Progenitor cell of endocrine pancreas (in vitro differentiated cells): ENCODE results near the gene TPCN1. TPM values are rescaled to one million over a fixed set of nuclear protein-coding genes. Genes with fewer than 3 reads are reported as not detected.

Experiments used
- DNase-seq: peaks from one replicate; pipeline ENCODE4 v3.0.0; 2021; ENCODE audit warnings: low spot score; ENCODE audit not compliant: unreplicated experiment
- H3K27ac Mint-ChIP-seq: 2 replicates; pipeline ENCODE4 v1.8.0; 2021; ENCODE audit warnings: mild to moderate bottlenecking, moderate library complexity, mixed read lengths
- H3K27me3 Mint-ChIP-seq: 2 replicates; pipeline ENCODE4 v1.8.0; 2021; ENCODE audit warnings: mixed read lengths
- H3K36me3 Mint-ChIP-seq: 2 replicates; pipeline ENCODE4 v1.8.0; 2022; ENCODE audit warnings: mixed read lengths; ENCODE audit not compliant: insufficient read depth
- H3K4me1 Mint-ChIP-seq: 2 replicates; pipeline ENCODE4 v1.8.0; 2021; ENCODE audit warnings: low read depth, mixed read lengths
- H3K4me3 Mint-ChIP-seq: 2 replicates; pipeline ENCODE4 v1.8.0; 2021; ENCODE audit warnings: low read depth, mild to moderate bottlenecking, moderate library complexity, mixed read lengths
- H3K9me3 Mint-ChIP-seq: 2 replicates; pipeline ENCODE4 v1.8.0; 2021; ENCODE audit warnings: low read depth, mixed read lengths
- total RNA-seq: library from RNA; stranded (reverse); gene quantifications from 2 replicates; pipeline ENCODE4 v1.2.1, GENCODE V29; 2021
- TF ChIP-seq, protein P1 (sequence below): fragments of 200-600 bp; sonication (generic); IDR thresholded peaks from one replicate; pipeline ENCODE4 v1.5.0; 2021; ENCODE audit warnings: antibody characterized with exemption, mild to moderate bottlenecking; ENCODE audit not compliant: unreplicated experiment

TPCN1 gene
- total RNA-seq, 1 donor from 2014 or later, result 34.1 TPM

DNA sequence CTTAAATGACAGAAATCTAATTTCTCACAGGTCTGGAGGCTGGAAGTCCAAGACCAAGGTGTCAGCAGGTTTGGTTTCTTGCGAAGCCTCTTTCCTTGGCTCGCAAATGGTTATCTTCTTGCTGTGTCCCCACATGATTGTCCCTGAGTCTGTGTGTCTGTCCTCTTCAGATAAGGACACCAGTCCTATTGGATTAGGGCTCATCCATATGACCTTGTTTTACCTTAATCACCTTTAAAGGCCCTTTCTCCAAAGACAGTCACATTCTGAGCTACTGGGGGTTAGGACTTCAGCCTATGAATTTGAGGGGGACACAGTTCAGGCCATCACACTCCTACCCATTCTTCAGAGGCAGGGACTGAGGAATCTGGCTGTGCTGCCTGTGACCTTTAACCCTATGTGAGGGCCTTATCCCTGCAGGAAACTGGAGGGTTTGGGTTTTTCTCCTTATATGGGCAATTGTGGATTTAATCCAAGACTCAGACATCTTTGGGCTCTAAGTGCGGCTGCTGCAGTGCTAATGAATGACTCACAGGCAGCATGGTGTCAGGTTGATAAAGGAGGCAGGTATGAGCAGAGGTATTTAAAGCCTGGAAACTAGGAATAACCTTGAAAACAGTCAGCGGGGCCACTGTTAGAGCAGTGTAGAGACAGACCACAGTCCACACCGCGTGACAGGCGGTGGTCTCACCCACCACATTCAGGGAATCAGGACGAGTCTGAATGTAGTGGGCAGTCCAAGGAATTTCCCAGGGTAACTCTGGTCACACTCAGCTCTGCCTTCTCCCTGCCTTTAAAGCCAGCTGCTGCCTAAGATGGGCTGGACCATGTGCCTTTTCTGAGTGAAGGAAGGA, 10.2 kb downstream of the TPCN1 start:
- no peak for DNase-seq
- TF ChIP-seq, protein P1, sequence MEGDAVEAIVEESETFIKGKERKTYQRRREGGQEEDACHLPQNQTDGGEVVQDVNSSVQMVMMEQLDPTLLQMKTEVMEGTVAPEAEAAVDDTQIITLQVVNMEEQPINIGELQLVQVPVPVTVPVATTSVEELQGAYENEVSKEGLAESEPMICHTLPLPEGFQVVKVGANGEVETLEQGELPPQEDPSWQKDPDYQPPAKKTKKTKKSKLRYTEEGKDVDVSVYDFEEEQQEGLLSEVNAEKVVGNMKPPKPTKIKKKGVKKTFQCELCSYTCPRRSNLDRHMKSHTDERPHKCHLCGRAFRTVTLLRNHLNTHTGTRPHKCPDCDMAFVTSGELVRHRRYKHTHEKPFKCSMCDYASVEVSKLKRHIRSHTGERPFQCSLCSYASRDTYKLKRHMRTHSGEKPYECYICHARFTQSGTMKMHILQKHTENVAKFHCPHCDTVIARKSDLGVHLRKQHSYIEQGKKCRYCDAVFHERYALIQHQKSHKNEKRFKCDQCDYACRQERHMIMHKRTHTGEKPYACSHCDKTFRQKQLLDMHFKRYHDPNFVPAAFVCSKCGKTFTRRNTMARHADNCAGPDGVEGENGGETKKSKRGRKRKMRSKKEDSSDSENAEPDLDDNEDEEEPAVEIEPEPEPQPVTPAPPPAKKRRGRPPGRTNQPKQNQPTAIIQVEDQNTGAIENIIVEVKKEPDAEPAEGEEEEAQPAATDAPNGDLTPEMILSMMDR, result no peak
- Mint-ChIP-seq H3K27ac (peak overlapping the region; percentile 45), H3K36me3 (peaks cover 11% of the 10 kb centered on the region), H3K4me3 (no peak overlapping the region), H3K9me3 (no peaks in the 10 kb centered on the region), H3K4me1 (peaks cover 19% of the 10 kb centered on the region), H3K27me3 (no peaks in the 10 kb centered on the region)

DNA sequence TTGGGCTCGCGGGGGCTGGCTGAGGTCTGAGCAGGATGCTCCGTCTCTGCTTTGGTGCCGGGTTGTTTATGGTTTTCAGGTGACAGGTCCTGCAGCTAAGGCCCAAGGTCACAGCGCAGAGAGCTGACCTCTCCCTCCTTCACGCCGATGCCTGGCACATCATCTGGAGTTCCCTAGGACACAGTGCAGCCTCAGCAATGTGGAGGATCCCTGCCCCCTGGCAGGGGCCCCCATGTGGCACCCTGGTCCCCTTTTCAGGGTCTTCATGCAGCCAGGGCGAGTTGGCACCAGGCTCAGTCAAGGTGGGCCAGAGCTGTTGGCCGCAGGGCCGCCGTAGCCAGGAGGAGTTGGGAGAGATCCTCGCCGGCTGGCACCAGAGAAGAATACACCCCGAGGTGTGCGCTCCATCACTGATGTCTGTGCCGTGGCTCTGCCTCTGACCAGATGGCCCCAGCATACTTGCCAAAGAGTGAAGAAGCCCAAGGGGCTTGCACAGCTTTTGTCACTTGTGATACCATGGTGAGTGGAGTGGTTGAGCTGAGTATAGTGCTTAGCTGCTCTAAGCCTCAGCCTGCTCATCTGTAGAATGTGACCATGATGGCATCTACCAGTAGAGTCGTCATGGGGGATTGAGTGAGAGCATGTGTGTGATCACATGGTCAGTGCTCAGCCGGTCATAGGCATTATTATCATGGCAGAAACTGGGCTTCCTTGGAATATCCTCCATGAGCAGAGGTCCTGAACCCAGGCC, 11.0 kb downstream of the TPCN1 start:
- no peaks in the 10 kb centered on the region for H3K27me3 Mint-ChIP-seq
- no peak overlapping the region for H3K4me3 Mint-ChIP-seq
- peaks cover 11% of the 10 kb centered on the region for H3K36me3 Mint-ChIP-seq
- H3K9me3 Mint-ChIP-seq, result no peaks in the 10 kb centered on the region
- TF ChIP-seq, protein P1, result no peak
- DNase-seq, result no peak
- H3K27ac Mint-ChIP-seq, result no peak overlapping the region
- peaks cover 19% of the 10 kb centered on the region for H3K4me1 Mint-ChIP-seq

DNA sequence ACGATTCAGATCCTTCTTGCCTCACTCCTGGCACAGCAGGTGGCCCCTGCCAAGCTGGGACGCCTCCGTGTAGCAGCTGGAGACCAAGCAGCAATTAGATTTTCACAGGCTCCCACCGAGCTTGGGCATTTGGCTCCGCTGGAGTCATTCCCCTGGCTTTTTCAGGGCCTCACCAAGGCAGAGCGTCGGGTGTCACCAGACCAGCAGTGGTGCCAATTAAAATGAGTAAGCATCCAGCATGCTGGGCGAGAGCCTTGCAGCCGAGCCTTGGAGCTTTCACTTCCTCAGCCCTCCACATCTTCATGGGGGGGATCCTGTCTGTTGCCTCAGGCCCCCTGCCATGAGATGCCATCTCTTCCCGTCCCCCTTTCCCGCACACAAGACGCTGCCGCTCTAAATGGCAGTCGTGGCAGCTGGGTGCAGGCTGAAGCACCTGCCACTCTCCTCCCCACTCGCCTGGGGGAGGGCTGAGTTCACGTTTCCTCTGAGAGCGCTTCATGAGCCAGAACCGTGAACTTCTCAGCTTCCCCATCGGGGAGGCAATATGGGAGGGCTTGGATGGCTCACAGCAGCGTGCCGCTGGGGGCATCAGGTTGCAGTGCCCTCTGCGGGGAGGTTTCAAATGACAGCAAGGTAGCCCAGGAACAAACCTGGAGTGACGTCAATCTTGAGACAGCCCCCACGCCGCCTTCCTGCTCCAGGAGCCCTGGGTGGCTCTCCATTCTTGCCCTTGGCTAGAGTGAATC, 11.7 kb downstream of the TPCN1 start:
- H3K27me3 Mint-ChIP-seq, result no peaks in the 10 kb centered on the region
- H3K36me3 Mint-ChIP-seq, result peaks cover 10% of the 10 kb centered on the region
- no peaks in the 10 kb centered on the region for H3K9me3 Mint-ChIP-seq
- peak overlapping the region; percentile 42 for H3K4me3 Mint-ChIP-seq
- TF ChIP-seq, protein P1, result peak; percentile 12
- DNase-seq, result no peak
- H3K4me1 Mint-ChIP-seq, result peaks cover 19% of the 10 kb centered on the region
- no peak overlapping the region for H3K27ac Mint-ChIP-seq

DNA sequence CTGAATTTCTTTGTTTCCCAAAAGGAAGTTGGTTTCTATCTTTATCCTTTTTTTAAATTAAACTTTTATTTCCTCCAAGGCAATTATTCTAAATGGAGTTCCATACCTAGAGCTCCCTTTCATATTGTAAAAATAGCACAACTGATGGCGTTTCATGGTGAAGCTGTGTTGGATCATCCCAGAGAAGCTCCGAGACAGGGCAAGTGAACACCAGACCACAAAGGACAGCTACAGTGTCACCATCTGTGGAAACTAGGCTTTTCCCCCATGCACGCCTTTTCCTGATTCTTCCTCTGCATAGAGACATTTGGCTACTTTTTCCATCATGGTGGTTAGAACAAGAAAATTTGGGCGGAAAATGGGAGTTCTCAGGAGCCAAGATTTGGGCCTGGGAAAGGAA, 12.7 kb downstream of the TPCN1 start:
- Mint-ChIP-seq H3K27me3 (no peaks in the 10 kb centered on the region), H3K4me3 (no peak overlapping the region), H3K9me3 (no peaks in the 10 kb centered on the region), H3K36me3 (peaks cover 8% of the 10 kb centered on the region), H3K27ac (peak overlapping the region; percentile 21), H3K4me1 (peaks cover 19% of the 10 kb centered on the region)
- DNase-seq, result no peak
- TF ChIP-seq, protein P1, result no peak

DNA sequence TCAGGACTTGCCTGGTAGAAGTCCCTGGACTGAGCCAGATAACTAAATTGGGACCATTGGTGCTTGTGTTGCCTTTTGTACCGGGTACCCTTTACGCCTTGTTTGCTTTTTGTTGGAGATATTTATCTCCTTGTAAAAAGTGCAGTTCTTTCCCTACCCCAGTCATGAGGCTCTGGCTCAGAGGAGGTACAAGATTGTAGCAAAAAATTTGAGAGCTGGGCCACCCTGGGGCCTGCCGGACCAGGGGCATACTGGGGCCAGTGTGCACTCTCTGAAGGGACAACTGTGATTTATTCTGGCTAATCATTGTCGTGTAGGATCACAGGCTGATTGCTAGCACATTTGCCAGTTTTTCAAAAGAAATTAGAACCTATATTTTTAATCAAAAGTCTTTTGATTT, 13.2 kb downstream of the TPCN1 start:
- DNase-seq, result no peak
- no peaks in the 10 kb centered on the region for H3K27me3 Mint-ChIP-seq
- peaks cover 19% of the 10 kb centered on the region for H3K4me1 Mint-ChIP-seq
- H3K36me3 Mint-ChIP-seq, result peaks cover 8% of the 10 kb centered on the region
- H3K4me3 Mint-ChIP-seq, result no peak overlapping the region
- H3K9me3 Mint-ChIP-seq, result no peaks in the 10 kb centered on the region
- TF ChIP-seq, protein P1, result no peak
- peak overlapping the region; percentile 21 for H3K27ac Mint-ChIP-seq
